Breast epithelium (tissue), 4 donors: ENCODE measurements around the gene NCR3LG1. TPM values are rescaled to one million over a fixed set of nuclear protein-coding genes. Genes with fewer than 3 reads are reported as not detected.

Source experiments
- DNase-seq, 2 donors: peaks; one replicate each; pipeline ENCODE4 v3.0.0-alpha.2; 2019; ENCODE audit warnings: low spot score in 2 of 2
- H3K27ac ChIP-seq, 2 donors: fragments of 200-600 bp; sonication (generic) in 1 of 2; one replicate each; pipeline ENCODE4 v1.5.1; 2016 to 2019; ENCODE audit warnings: mild to moderate bottlenecking in 1 of 2
- H3K27me3 ChIP-seq, 2 donors: fragments of 200-600 bp; sonication (generic) in 1 of 2; one replicate each; pipeline versions ENCODE4 v1.5.1 to v1.6.0; 2017 to 2019; ENCODE audit warnings: control low read depth in 1 of 2, mild to moderate bottlenecking in 1 of 2
- H3K36me3 ChIP-seq: fragments of 200-600 bp; one replicate; pipeline ENCODE4 v1.5.1; 2019
- H3K4me1 ChIP-seq, 2 donors: fragments of 200-600 bp; sonication (generic); one replicate each; pipeline ENCODE4 v1.5.1; 2016 to 2019; ENCODE audit warnings: control low read depth in 1 of 2
- H3K4me3 ChIP-seq, 3 donors: fragments of 200-600 bp; sonication (generic); 1 replicate in 2 of 3; 2 replicates in 1 of 3; pipeline ENCODE4 v1.5.1; 2016 to 2019; ENCODE audit warnings: mild to moderate bottlenecking in 3 of 3, moderate library complexity in 2 of 3
- H3K9me3 ChIP-seq, 2 donors: fragments of 200-600 bp; sonication (generic) in 1 of 2; one replicate each; pipeline ENCODE4 v1.5.1; 2016 to 2019; ENCODE audit warnings: control low read depth in 1 of 2
- CTCF ChIP-seq, 3 donors: fragments of 450-650 bp; IDR thresholded peaks; one replicate each; pipeline ENCODE4 v1.5.1; 2016 to 2017; ENCODE audit warnings: antibody characterized with exemption in 3 of 3, mild to moderate bottlenecking in 3 of 3, moderate library complexity in 3 of 3
- POLR2A ChIP-seq: fragments of 450-650 bp; IDR thresholded peaks from one replicate; pipeline ENCODE4 v1.6.1; 2016; ENCODE audit warnings: antibody characterized with exemption, mild to moderate bottlenecking, moderate library complexity
- POLR2AphosphoS5 ChIP-seq, 3 donors: sonication (generic); formaldehyde crosslinking; IDR thresholded peaks; one replicate each; pipeline ENCODE4 v1.6.1; 2017; ENCODE audit warnings: antibody characterized with exemption in 3 of 3
- intact Hi-C: fragments of 100-400 bp; cut with DNase I; formaldehyde crosslinking; loops from one replicate; pipeline ENCODE4 v1.15.1; 2023; ENCODE audit warnings: low total_unique reads
- total RNA-seq, 3 donors: library from RNA; depleted of rRNA; stranded (reverse); fragments of >200 nt; gene quantifications; one replicate each; pipeline ENCODE4 v1.1.0, GENCODE V29; 2016

NCR3LG1 gene
- total RNA-seq, 3 donors from 2014 or later: 2.9 to 5.0 (median 4.3) TPM

DNA sequence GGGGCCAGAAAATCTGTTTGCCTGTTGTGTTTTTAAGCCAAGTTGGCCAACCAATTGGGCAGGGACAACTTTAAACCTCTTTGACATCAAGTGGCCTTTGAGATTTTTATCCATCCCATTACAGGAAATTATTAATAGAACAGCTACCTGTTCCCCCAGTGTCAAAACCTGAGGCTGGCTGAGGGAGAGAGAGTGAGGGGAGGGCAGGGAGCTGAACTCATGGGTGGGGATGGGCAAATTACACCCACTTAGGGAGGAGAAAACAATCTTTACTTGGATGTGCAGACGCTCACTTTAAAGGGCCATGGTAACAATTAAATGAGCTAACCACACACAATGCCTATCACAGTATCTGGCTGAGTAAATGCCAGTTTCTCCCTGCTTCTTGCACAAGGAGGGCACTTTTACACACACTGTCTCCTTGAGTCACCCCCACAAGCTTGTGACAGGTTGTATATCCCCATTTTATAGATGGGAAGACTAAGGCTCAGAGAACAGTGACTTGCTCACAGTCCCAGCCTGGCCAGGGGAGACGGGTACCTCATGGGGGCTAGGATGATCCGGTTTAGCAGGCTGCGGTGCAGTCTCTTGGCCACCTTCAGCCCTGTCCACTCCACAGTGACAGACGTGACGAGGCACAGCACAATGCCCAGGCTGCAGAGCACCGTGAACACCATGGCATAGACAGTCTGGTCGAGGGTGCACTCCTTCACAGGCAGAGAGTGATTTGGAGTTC is 54.6 kb downstream of the NCR3LG1 start:
- Histone ChIP-seq H3K27ac (peak overlapping the region; percentile 73 to 83), H3K27me3 (no peaks in the 10 kb centered on the region), H3K4me1 (peaks cover 2 to 15% of the 10 kb centered on the region in 2 donors), H3K36me3 (no peaks in the 10 kb centered on the region), H3K9me3 (no peaks in the 10 kb centered on the region), H3K4me3 (no peak overlapping the region)
- no peak for DNase-seq
- intact Hi-C loops: no loop called here
- no peak for TF ChIP-seq POLR2AphosphoS5 (IDR thresholded peaks at IDR 0.05)
- no peak for TF ChIP-seq CTCF (IDR thresholded peaks at IDR 0.05)
- no peak for TF ChIP-seq POLR2A

DNA sequence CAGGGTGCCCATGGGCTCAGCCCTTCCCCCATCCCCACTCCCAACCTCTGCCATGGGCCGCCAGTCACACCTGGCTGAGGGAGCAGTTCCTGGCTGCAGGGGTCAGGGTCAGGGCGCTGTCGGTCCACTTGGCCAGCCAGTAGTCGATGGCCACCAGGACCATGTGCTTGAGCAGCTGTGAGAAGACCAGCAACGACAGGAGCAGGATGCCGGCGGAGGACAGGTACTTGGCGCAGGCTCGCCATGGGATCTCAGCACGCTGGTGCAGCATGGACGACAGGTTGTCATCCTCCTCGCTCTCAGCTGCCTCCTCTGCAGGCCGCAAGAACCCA is 55.2 kb downstream of the NCR3LG1 start:
- H3K4me3 ChIP-seq: no peak overlapping the region
- peaks cover 2 to 15% of the 10 kb centered on the region in 2 donors for H3K4me1 ChIP-seq
- DNase-seq: no peak
- no peaks in the 10 kb centered on the region for H3K36me3 ChIP-seq
- TF ChIP-seq POLR2AphosphoS5 (IDR thresholded peaks at IDR 0.05) (no peak), POLR2A (no peak), CTCF (IDR thresholded peaks at IDR 0.05) (no peak)
- no peaks in the 10 kb centered on the region for H3K27me3 ChIP-seq
- intact Hi-C loops: no loop called here
- H3K9me3 ChIP-seq: no peaks in the 10 kb centered on the region
- H3K27ac ChIP-seq: peak overlapping the region; percentile 73 to 83

GRCh38 chr11:17407575-17407974 is 56.0 kb downstream of the NCR3LG1 start:
- Histone ChIP-seq H3K4me3 (no peak overlapping the region), H3K36me3 (no peaks in the 10 kb centered on the region), H3K27me3 (no peaks in the 10 kb centered on the region), H3K4me1 (peaks cover 2 to 15% of the 10 kb centered on the region in 2 donors), H3K9me3 (no peaks in the 10 kb centered on the region), H3K27ac (no peak overlapping the region)
- TF ChIP-seq POLR2AphosphoS5 (IDR thresholded peaks at IDR 0.05) (no peak), POLR2A (no peak), CTCF (IDR thresholded peaks at IDR 0.05) (no peak)
- no peak for DNase-seq
- intact Hi-C loops: no loop called here

DNA sequence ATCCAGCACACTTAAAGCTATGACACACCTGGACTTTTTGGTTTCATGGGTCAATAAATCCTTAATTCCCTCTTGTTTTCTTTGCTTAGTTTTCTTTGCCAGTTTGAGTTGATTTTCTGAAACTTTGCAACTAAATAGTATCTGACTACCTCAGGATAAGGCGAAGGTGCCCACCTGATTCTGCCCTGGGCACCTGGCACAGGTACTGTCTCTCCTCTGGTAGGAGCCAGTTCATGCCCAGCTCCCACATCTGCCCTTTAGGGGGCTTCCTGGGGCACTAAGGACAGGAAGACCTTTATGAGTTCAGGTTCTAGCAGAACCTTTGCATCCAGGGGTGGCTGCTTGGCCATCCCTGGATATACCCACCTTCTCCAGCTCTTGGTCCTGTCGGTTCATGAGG is 56.4 kb downstream of the NCR3LG1 start:
- no peaks in the 10 kb centered on the region for H3K27me3 ChIP-seq
- H3K36me3 ChIP-seq: no peaks in the 10 kb centered on the region
- DNase-seq: no peak
- TF ChIP-seq CTCF (IDR thresholded peaks at IDR 0.05) (no peak), POLR2AphosphoS5 (IDR thresholded peaks at IDR 0.05) (no peak), POLR2A (no peak)
- no peak overlapping the region for H3K27ac ChIP-seq
- H3K9me3 ChIP-seq: no peaks in the 10 kb centered on the region
- intact Hi-C loops: no loop called here
- no peak overlapping the region for H3K4me3 ChIP-seq
- H3K4me1 ChIP-seq: peaks cover 2 to 15% of the 10 kb centered on the region in 2 donors

DNA sequence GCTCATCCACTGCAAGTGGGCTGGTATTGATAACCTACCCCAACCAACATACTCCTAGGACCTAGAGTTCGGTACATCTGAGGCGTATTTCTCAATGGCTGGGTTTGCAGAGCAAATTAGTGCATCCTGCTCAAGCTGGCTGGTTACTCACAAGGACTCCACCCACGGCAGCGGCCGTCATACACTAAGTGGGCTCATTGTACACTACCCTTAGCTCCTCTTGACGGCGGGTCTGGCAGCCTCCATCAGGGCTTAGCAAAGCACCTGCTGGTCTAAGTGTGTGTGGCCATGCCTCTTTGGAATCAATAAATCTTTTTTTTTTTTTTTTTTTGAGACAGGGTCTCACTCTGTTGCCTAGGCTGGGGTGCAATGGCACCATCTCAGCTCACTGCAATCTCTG is 57.0 kb downstream of the NCR3LG1 start:
- Histone ChIP-seq H3K36me3 (no peaks in the 10 kb centered on the region), H3K27ac (no peak overlapping the region)

More for the DNA sequence above, 57.0 kb downstream of the NCR3LG1 start:
- H3K27me3 ChIP-seq: no peaks in the 10 kb centered on the region
- TF ChIP-seq CTCF (IDR thresholded peaks at IDR 0.05) (no peak), POLR2AphosphoS5 (IDR thresholded peaks at IDR 0.05) (no peak), POLR2A (no peak)
- H3K9me3 ChIP-seq: no peaks in the 10 kb centered on the region
- DNase-seq: no peak
- no peak overlapping the region for H3K4me3 ChIP-seq
- H3K4me1 ChIP-seq: peaks cover 2 to 15% of the 10 kb centered on the region in 2 donors
- intact Hi-C loops: no loop called here
